ENCODE data around the gene PHLDA2.

Gene PHLDA2

GRCh38 chr11:2927851-2928604, 1.2 kb downstream of the PHLDA2 start:
- no peak for DNase-seq

- no peak for DNase-seq
These were observed 2.0 kb downstream of the PHLDA2 start for GRCh38 chr11:2927121-2927800.

- no peak for DNase-seq
These were observed 2.6 kb downstream of the PHLDA2 start for GRCh38 chr11:2926611-2927051.

GRCh38 chr11:2924821-2925675, 4.2 kb downstream of the PHLDA2 start:
- DNase-seq = no peak

GRCh38 chr11:2924381-2924780, 4.8 kb downstream of the PHLDA2 start:
- no peak for DNase-seq

- no peak for DNase-seq
These were observed 5.5 kb downstream of the PHLDA2 start for GRCh38 chr11:2923446-2924375.

- DNase-seq = no peak
These were observed 6.6 kb downstream of the PHLDA2 start for GRCh38 chr11:2922655-2923054.

GRCh38 chr11:2921742-2922493, 7.3 kb downstream of the PHLDA2 start:
- no peak for DNase-seq

GRCh38 chr11:2921261-2921660, 8.0 kb downstream of the PHLDA2 start:
- no peak for DNase-seq

GRCh38 chr11:2920343-2920742, 8.9 kb downstream of the PHLDA2 start:
- DNase-seq = no peak

- no peak for DNase-seq
These were observed 9.4 kb downstream of the PHLDA2 start for GRCh38 chr11:2919837-2920236.

GRCh38 chr11:2919188-2919587, 10.0 kb downstream of the PHLDA2 start:
- DNase-seq = no peak

GRCh38 chr11:2917842-2918490, 11.3 kb downstream of the PHLDA2 start:
- DNase-seq = no peak

GRCh38 chr11:2916892-2917645, 12.2 kb downstream of the PHLDA2 start:
- DNase-seq = no peak

GRCh38 chr11:2916114-2916891, 12.9 kb downstream of the PHLDA2 start:
- no peak for DNase-seq

GRCh38 chr11:2915473-2915872, 13.7 kb downstream of the PHLDA2 start:
- no peak for DNase-seq

GRCh38 chr11:2914455-2915195, 14.6 kb downstream of the PHLDA2 start:
- no peak for DNase-seq

GRCh38 chr11:2913776-2914175, 15.4 kb downstream of the PHLDA2 start:
- no peak for DNase-seq

- DNase-seq = no peak
These were observed 16.2 kb downstream of the PHLDA2 start for GRCh38 chr11:2913019-2913431.

All from stimulated activated CD4-positive, alpha-beta T cell treated with anti-CD3 and anti-CD28 coated beads, Interleukin-4, amount 100 ng/mL, for 4 hours (primary cell).